Stimulated activated effector memory CD8-positive, alpha-beta T cell treated with anti-CD3 and anti-CD28 coated beads, Interleukin-12 subunit alpha, Interleukin-12 subunit beta, amount 100 ng/mL, for 72 hours (primary cell): ENCODE results near the gene RARA.
"Not testable (repeated sequence)": the region's sequence is repeated elsewhere in the genome, so short reads cannot be mapped to it uniquely, and the experiment has no call there.

ENCODE experiments used
- ATAC-seq: fragments of 150-1000 bp; cut with Tn5 transposase; 2 replicates; pipeline ENCODE4 v1.10.0; 2021
- DNase-seq, 2 donors: peaks; one replicate each; pipeline ENCODE4 v3.0.0; 2021 to 2022; ENCODE audit warnings: low spot score in 2 of 2
- H3K27ac Mint-ChIP-seq: one replicate; pipeline ENCODE4 v1.8.0; 2022; ENCODE audit warnings: mild to moderate bottlenecking, mixed read lengths
- H3K36me3 Mint-ChIP-seq: one replicate; pipeline ENCODE4 v1.8.0; 2022; ENCODE audit warnings: mild to moderate bottlenecking, mixed read lengths
- H3K4me1 Mint-ChIP-seq: one replicate; pipeline ENCODE4 v1.8.0; 2022; ENCODE audit warnings: mixed read lengths
- H3K4me3 Mint-ChIP-seq: one replicate; pipeline ENCODE4 v1.8.0; 2022; ENCODE audit warnings: mild to moderate bottlenecking, mixed read lengths
- H3K9me3 Mint-ChIP-seq: one replicate; pipeline ENCODE4 v1.8.0; 2022; ENCODE audit warnings: mixed read lengths

The RARA gene

DNA sequence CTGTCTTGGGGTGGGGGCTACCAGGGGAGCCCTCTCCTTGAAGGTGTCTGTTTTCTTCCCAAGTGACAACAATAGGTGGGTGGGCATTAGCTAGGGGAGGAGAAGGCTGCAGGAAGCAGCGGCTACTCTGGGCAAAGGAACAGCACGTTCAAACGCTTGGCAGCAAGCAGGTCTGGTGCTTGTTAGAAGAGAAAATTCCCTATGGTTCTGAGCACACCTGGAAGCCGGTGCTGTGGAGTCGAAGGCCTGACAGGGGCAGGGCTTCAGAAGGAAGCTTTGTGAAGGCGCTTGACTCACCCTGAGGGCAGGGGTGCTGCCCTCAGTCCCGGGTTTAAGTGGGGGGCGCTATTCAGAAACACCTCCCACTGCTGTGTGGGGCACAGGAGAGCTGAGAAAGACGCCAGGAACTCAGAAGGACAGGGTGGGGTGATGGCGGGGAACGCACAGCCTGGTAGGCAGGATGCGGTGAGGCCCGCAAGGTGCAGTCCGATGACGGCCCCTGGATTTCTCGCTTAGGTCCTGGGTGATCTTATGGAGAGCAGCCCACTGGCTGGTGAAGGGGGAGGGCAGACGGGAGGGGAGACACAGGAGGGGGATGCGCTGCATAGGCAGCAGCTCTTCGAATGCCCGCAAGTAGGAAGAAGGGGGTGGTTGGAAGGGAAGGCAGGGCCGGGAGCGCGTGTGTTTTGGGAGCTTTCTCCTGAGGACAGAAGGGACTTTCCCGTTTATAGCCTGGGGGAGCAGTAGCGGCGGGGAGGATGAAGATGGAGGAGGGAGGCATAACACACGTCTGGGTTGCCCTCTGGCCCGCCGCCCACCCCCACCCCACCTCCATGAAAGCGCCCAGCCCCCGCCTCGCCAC lies 52.3 kb downstream of the RARA start:
- ATAC-seq (no peak), DNase-seq (no peak)
- no peaks in the 10 kb centered on the region for H3K9me3 Mint-ChIP-seq
- peaks cover 33% of the 10 kb centered on the region for H3K36me3 Mint-ChIP-seq
- peak overlapping the region; percentile 61 for H3K27ac Mint-ChIP-seq
- no peak overlapping the region for H3K4me3 Mint-ChIP-seq
- peaks cover 31% of the 10 kb centered on the region for H3K4me1 Mint-ChIP-seq

DNA sequence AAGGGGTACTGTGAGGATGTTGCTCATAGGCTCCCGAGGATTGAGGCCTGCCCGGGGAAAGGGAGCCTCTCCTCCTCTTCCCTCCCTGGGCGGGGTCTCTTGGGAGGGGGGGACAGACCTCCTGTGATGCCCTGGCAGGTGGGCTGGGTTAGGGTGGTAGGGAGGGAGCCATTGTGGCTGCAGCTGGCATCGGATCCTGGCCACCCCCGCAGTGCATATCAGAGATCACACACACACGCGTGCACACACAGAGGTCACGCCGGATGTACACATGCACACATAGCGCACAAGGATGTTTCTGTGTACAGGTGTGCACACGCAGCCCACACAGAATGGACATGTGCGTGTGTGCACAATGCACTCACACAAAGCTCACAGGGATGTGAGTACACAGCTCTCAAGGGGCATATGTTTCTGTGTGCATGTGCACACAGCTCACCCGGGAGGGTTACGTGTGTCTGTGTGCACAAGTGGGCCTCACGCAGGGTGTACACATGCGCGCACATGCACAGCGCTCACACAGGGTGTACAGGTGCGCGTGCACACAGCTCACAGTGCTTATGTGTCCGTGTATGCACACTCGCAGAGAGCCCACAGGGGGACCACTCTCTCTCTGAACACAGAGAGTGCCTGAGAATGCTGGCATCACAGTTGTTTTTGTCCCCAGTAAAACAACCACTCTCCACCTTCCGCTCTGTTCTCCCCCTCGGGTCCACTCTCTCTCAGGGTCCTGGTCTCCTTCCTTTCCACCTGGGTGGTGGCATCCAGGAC lies 53.1 kb downstream of the RARA start:
- Mint-ChIP-seq H3K4me1 (peaks cover 31% of the 10 kb centered on the region), H3K36me3 (peaks cover 25% of the 10 kb centered on the region), H3K4me3 (peak overlapping the region; percentile 68), H3K9me3 (no peaks in the 10 kb centered on the region), H3K27ac (no peak overlapping the region)
- ATAC-seq (peak; percentile 19), DNase-seq (no peak)

DNA sequence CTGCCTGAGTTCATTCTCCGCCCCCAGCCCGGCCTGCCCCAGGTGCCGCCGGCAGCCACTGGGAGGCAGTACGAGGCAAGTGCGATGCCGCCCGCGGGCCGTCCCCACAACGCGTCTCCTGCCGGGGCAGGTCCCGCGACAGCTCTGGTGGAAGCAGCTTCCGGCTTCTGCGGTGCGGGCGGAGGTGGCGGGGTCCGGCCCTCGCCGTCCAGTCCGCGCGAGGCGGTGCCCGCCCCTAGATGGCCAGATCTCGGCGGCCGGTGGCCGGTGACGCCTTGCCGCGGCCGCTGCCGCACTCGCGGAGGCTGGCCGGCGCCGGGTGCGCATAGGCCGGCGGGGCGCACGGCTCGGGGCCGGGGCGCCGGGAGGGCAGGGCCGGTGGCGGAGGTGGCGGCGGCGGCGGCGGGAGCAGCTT lies 53.7 kb downstream of the RARA start:
- H3K36me3 Mint-ChIP-seq = peaks cover 19% of the 10 kb centered on the region
- ATAC-seq = peak; percentile 89
- DNase-seq = peak; percentile 68 to 89
- no peak overlapping the region for H3K27ac Mint-ChIP-seq
- peak overlapping the region; percentile 68 for H3K4me3 Mint-ChIP-seq
- peaks cover 31% of the 10 kb centered on the region for H3K4me1 Mint-ChIP-seq
- H3K9me3 Mint-ChIP-seq = no peaks in the 10 kb centered on the region

- DNase-seq (no peak), ATAC-seq (peak; percentile 55)
- no peaks in the 10 kb centered on the region for H3K9me3 Mint-ChIP-seq
- peaks cover 27% of the 10 kb centered on the region for H3K4me1 Mint-ChIP-seq
- peaks cover 14% of the 10 kb centered on the region for H3K36me3 Mint-ChIP-seq
- peak overlapping the region; percentile 68 for H3K4me3 Mint-ChIP-seq
- H3K27ac Mint-ChIP-seq = no peak overlapping the region
These were observed 54.3 kb downstream of the RARA start for GRCh38 chr17:40363111-40363827.

GRCh38 chr17:40364121-40364861 lies 55.3 kb downstream of the RARA start, which contains the start of gene GJD3:
TSS of gene GJD3 (minus strand) at chr17:40364737. CDS start at chr17:40363815, 922 bp downstream.
- Mint-ChIP-seq H3K36me3 (peaks cover 13% of the 10 kb centered on the region), H3K27ac (no peak within 1 kb of the TSS), H3K4me1 (peaks cover 22% of the 10 kb centered on the region), H3K9me3 (no peaks in the 10 kb centered on the region), H3K4me3 (peak within 1 kb of the TSS; percentile 68)
- no peak for ATAC-seq
- DNase-seq = no peak

DNA sequence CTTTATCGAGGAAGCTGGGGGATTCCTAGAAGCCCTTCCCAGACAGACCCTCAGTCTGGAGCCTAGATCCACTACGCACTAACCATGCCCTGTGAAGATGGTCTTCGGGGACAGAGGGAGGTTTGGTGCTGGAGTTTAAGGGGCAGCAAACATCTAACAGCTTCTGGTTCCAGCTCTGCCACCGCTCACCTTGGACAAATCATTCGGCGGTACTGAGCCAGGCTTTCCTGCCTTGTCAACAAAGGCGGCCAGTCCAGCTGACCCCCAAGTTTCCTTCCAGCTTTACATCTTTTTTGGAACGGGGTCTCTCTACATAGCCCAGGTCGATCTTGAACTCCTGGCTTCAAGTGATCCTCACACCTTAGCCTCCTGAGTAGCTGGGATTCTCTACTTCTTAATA lies 55.9 kb downstream of the RARA start:
- H3K4me1 Mint-ChIP-seq = peaks cover 22% of the 10 kb centered on the region
- peaks cover 13% of the 10 kb centered on the region for H3K36me3 Mint-ChIP-seq
- no peak overlapping the region for H3K27ac Mint-ChIP-seq
- no peak for DNase-seq
- no peak for ATAC-seq
- no peaks in the 10 kb centered on the region for H3K9me3 Mint-ChIP-seq
- peak overlapping the region; percentile 68 for H3K4me3 Mint-ChIP-seq

GRCh38 chr17:40366076-40366860 lies 57.3 kb downstream of the RARA start:
- Mint-ChIP-seq H3K4me1 (peaks cover 17% of the 10 kb centered on the region), H3K9me3 (no peaks in the 10 kb centered on the region), H3K36me3 (peaks cover 7% of the 10 kb centered on the region), H3K27ac (no peak overlapping the region), H3K4me3 (no peak overlapping the region)
- ATAC-seq (no peak), DNase-seq (no peak)

DNA sequence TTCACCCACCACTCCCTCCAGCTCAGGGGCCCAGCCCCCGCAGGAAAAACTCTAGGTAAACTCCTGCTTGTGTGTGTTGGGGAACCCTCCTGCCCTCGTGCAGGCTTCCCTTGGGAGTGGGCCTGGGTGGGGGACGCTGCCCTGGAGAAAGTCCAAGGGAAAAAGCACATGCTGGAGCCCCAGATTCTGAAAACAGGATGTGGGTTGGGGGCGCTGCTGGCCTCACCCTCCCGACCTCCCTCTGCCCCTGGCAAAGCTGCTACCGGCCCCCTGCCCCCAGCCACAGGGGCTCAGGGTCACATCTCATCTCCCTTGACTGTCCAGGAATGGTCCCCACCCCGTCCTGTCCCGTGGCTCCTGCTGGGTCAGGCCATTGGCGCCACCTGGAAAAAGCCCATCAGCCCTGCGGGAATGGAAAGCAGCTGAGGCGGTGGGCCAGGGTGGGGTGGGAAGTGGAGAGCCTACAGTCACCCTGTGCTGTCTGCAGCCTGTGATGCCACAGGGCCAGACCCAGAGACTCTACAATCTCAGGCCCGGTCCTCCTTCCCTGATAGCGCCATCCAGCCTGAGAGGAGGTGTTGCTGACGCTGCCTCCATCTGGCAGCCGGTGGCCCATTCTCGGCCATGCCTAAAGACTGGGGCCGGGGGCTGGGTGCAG lies 58.0 kb downstream of the RARA start:
- ATAC-seq = no peak
- no peak for DNase-seq
- peaks cover 19% of the 10 kb centered on the region for H3K4me1 Mint-ChIP-seq
- no peaks in the 10 kb centered on the region for H3K9me3 Mint-ChIP-seq
- H3K4me3 Mint-ChIP-seq = no peak overlapping the region
- H3K36me3 Mint-ChIP-seq = peaks cover 6% of the 10 kb centered on the region
- H3K27ac Mint-ChIP-seq = no peak overlapping the region

DNA sequence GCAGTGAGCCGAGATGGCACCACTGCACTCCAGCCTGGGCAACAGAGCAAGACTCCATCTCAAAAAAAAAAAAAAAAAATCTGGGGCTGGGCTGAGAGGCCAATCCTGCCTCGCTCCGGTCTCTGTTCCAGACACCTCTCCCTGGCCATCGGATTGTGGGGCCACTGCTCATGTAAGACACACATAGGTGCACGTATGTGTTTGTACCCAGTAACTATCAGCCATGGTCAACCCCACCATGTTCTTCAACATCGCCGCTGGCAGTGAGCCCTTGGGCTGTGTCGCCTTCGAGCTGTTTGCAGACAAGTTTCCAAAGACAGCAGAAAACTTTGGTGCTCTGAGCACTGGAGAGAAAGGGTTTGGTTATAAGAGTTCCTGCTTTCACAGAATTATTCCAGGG lies 58.7 kb downstream of the RARA start:
- H3K4me1 Mint-ChIP-seq = peaks cover 21% of the 10 kb centered on the region
- H3K36me3 Mint-ChIP-seq, ATAC-seq, H3K4me3 Mint-ChIP-seq, H3K9me3 Mint-ChIP-seq, H3K27ac Mint-ChIP-seq, DNase-seq: not testable (repeated sequence)

DNA sequence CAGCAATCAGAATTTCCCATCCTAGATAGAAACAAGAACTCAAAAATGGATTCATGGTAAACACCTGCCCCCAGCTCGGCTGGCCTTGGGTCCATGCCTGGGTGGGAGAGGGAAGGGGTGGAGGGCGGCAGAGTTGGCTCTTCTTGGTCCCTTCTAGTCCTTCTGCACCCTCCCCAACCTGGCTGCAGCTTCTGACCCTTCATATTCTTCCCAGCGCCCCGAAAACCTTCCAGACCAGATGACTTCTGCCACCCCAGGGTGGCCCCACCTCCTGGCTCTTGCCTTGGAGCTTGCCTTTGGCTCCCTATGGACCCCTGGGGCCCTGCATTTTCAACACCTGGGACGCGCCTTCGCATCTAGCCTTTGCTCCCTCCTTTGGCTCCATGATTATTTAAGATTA lies 60.9 kb downstream of the RARA start:
- H3K4me3 Mint-ChIP-seq = no peak overlapping the region
- H3K4me1 Mint-ChIP-seq = peaks cover 25% of the 10 kb centered on the region
- ATAC-seq (no peak), DNase-seq (no peak)
- H3K9me3 Mint-ChIP-seq = no peaks in the 10 kb centered on the region
- H3K27ac Mint-ChIP-seq = no peak overlapping the region
- no peaks in the 10 kb centered on the region for H3K36me3 Mint-ChIP-seq

DNA sequence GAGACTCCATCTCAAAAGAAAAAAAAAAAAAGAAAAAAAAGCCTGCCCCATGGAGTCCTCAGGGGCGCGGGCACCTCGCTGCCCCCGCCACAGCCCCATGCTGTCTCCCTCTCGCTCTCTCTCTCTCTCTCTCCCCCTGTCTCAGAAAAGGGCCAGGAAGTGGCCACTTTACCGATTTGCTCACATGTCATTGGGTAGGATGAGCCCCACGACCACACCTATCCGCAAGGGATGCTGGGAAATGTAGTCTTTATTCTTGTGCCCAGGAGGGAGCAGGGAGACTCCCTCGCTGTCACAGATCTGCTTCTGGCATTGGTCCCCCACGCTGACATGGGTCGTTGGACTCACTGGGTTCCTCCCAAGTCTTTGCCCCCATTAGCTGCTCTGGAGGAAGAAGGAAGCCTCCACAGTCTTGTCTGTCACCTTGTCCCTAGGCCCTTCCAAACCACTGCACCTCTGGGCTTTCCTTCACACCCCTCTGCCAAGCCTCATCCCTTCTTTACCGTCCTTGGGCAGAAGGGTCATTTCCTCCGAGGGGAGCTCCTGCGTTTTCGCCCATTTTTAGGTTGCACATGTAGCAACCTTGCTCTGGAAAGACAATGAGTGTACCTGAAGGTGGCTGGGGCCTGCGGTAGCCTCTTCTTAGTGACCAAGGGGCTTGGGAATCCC lies 62.4 kb downstream of the RARA start:
- ATAC-seq (peak; percentile 87), DNase-seq (no peak)
- Mint-ChIP-seq H3K9me3 (no peaks in the 10 kb centered on the region), H3K4me1 (peaks cover 25% of the 10 kb centered on the region), H3K36me3 (no peaks in the 10 kb centered on the region), H3K27ac (peak overlapping the region; percentile 44), H3K4me3 (no peak overlapping the region)

- DNase-seq (no peak), ATAC-seq (no peak)
- Mint-ChIP-seq H3K4me1 (peaks cover 30% of the 10 kb centered on the region), H3K36me3 (no peaks in the 10 kb centered on the region), H3K9me3 (no peaks in the 10 kb centered on the region), H3K4me3 (no peak overlapping the region), H3K27ac (no peak overlapping the region)
These were observed 63.1 kb downstream of the RARA start for GRCh38 chr17:40372031-40372430.

DNA sequence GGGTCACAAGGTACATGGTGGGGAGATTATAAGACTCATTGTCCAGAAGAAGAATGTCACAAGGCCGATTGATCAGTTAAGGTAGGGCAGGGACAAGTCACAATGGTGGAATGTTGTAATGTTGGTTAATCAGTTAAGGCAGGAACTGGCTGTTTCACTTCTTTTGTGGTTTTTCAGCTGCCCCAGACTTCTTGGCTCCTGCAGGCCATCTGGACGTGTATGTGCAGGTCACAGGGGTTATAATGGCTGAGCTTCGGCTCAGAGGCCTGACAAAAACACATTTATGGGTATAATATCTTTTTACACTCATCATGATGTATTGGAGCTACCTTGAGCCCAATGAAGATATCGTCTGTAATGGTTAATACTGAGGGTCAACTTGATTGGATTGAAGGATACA lies 63.7 kb downstream of the RARA start:
- not testable (repeated sequence) for ATAC-seq, H3K36me3 Mint-ChIP-seq, DNase-seq, H3K9me3 Mint-ChIP-seq, H3K4me3 Mint-ChIP-seq
- H3K4me1 Mint-ChIP-seq = peaks cover 31% of the 10 kb centered on the region
- peak overlapping the region; percentile 23 for H3K27ac Mint-ChIP-seq
